GM19467 (cell line): ENCODE measurements around the gene MARK4.

Source experiments
- ATAC-seq: cut with Tn5 transposase; IDR thresholded peaks from one replicate; pipeline ENCODE4 v1.9.1; 2021; ENCODE audit warnings: mild to moderate bottlenecking, moderate library complexity; ENCODE audit not compliant: unreplicated experiment

MARK4 gene

DNA sequence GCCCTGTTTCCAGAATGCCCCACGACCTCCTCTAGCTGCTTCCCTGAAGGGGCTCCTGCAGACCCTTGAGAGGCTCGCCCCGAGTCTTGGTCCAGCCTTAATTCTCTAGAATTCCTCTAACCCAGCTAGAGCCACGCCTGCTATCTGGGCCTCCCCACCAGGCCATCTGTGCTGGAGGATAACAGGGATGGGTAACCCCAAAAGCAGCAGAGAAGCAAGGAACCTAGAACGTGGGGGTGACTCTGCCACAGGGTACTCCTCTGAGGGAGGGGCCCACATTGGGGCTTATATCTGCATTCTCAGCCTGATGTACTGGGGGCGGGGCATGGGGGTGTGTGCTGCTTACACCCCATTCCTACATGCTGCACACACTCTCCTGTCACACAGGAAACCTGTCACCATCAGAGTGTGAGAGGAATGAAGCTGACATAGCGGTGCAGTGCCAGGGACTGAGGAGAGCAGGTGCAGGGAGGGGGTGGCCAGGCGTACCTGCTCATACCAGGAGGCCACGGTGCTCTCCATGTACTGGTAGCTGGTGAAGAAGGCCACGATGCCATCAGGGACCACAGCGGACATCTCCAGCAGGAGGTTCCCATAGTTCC is 103.3 kb downstream of the MARK4 start:
- ATAC-seq = no peak
